D721Med (cell line): Measurements from ENCODE around the gene HNRNPUL1.
"Not testable (repeated sequence)": the region's sequence is repeated elsewhere in the genome, so short reads cannot be mapped to it uniquely, and the experiment has no call there.

ENCODE experiments used
- DNase-seq: peaks from one replicate; pipeline ENCODE4 v3.0.0; 2011; ENCODE audit warnings: low spot score; ENCODE audit not compliant: insufficient read length
- FAIRE-seq: peaks from 2 replicates; lab custom pipeline; 2011; peaks lifted over from hg19 to GRCh38; lab: Jason Lieb, UNC
- TF ChIP-seq, protein P1 (sequence below): IDR thresholded peaks from 2 replicates; pipeline ENCODE4 v1.5.1; 2012; ENCODE audit warnings: mild to moderate bottlenecking, control low read depth; ENCODE audit not compliant: insufficient read depth; ENCODE audit errors: missing control alignments

Gene HNRNPUL1

DNA sequence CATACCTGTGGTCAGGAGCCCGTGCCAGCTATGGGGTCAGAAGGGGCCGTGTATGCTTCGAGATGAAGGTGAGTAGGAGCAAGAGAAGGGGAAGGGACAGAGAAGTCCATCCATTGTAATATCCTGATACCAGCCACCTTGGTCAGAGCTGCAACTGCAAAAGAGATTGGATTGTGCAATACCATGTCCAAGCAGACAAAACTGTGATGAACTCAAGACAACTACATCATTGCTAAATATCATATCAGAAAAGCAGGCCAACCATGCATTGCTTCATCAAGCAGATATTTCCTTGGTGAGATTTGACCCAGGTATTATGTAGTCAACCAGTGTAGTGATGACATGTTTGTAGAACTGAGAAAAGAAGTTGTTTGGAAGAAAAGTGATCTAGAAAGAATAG, 12.1 kb downstream of the HNRNPUL1 start:
- DNase-seq (no peak), FAIRE-seq (no peak)
- TF ChIP-seq, protein P1, sequence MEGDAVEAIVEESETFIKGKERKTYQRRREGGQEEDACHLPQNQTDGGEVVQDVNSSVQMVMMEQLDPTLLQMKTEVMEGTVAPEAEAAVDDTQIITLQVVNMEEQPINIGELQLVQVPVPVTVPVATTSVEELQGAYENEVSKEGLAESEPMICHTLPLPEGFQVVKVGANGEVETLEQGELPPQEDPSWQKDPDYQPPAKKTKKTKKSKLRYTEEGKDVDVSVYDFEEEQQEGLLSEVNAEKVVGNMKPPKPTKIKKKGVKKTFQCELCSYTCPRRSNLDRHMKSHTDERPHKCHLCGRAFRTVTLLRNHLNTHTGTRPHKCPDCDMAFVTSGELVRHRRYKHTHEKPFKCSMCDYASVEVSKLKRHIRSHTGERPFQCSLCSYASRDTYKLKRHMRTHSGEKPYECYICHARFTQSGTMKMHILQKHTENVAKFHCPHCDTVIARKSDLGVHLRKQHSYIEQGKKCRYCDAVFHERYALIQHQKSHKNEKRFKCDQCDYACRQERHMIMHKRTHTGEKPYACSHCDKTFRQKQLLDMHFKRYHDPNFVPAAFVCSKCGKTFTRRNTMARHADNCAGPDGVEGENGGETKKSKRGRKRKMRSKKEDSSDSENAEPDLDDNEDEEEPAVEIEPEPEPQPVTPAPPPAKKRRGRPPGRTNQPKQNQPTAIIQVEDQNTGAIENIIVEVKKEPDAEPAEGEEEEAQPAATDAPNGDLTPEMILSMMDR: no peak

DNA sequence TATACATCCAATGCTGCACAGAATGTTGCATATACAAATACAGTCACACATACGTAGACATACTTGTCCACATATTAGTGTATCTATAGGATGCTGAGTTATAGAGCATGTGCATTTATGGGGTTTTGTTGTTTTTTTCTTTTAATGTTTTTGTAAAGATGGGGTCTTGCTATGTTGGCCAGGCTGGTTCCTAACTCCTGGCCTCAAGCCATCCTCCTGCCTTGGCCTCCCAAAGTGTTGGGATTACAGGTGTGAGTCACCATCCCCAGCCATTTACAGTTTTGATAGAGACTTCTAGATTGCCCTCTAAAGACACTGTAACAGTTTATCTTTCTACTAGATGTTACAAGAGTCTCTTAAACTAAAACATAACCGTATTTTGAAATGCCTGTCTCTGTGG, 14.3 kb downstream of the HNRNPUL1 start:
- TF ChIP-seq, protein P1: no peak
- DNase-seq (no peak), FAIRE-seq (no peak)

DNA sequence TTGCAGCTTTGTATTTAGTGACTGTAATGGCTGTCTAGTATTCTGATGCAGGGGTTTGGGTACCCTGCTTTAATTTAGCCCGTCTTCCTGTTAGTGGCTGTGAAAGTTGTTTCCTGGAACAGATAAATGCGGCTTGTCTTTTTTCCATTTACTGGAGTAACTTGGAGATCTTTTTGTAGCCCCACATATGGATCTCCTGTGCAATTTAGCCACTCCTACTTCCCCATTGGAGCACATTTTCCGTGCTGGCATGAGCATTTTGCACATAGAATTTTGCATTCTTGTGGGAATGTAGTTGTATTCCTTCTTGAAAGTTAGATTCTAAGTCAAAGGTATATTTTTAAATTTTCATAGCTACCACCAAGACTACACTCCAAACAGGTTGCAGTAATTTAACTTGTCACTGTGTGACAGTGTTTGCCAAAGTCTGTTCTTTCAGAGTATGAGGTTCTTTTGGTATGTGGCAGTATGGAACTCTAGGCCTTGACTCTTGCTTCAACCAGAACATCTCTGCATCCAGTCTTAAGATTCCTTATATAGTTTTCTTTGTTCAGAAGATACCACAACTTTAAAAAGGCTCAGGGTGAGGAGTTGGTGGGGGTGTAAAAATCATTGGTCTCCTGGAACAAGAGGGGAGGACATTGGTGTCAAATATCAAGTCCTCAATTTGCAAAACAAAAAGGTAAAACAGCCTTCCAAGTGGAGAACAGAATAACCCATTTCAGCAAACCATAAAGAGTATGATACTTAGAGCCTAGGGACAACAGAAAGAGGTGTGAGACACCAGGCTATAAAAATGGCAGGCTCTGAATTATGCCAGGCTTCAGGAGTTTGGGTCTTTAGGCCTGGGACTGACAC, 24.7 kb downstream of the HNRNPUL1 start:
- FAIRE-seq (no peak), DNase-seq (no peak)
- TF ChIP-seq, protein P1: no peak

DNA sequence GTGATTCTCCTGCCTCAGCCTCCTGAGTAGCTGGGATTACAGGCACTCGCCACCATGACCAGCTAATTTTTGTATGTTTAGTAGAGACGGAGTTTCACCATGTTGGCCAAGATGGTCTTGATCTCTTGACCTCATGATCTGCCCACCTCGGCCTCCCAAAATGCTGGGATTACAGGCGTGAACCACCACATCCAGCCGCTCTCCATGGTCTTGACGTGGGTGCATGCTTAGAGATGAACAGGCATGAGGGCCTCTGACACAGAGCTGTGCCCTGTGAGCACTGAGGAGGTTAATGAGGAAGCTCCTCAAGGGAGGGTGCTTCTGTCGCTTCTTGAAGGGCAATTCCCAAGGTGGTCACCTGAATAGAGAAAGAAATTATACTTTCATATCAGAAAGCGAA, 25.6 kb downstream of the HNRNPUL1 start:
- DNase-seq, FAIRE-seq: not testable (repeated sequence)

DNA sequence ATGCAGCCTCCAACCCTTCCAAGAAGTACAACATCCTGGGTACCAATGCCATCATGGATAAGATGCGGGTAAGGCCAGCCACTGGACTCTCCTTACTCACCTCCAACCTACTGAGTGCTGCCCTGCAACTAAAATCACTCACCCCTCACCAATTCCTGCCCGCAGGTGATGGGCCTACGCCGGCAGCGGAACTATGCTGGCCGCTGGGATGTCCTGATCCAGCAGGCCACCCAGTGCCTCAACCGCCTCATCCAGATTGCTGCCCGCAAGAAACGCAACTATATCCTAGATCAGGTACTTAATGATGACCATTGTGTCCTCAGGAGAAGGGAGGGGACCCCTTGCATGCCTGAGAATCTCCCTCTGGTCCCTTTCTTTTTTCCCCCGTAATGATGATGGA, 30.2 kb downstream of the HNRNPUL1 start:
- TF ChIP-seq, protein P1: no peak
- no peak for DNase-seq
- no peak for FAIRE-seq

DNA sequence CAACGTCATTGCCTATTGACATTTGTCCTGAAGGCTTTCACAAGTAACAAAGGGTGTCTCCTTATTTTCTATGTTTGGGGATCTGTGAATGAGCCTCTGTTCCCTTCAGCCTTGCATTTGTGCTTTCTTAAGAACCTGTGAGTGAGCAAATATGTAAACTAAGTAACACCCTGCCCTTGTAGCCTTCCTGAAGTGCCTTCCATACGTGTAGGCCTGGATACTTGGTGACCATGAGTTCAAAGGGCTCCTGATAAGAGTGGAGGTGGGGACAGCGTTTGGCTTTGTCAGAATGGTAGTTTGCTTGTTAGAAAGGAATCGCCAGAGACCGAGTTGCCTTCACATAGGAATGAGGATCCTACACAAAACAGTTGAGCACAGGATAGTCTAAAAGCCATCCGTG, 31.3 kb downstream of the HNRNPUL1 start:
- DNase-seq: no peak

DNA sequence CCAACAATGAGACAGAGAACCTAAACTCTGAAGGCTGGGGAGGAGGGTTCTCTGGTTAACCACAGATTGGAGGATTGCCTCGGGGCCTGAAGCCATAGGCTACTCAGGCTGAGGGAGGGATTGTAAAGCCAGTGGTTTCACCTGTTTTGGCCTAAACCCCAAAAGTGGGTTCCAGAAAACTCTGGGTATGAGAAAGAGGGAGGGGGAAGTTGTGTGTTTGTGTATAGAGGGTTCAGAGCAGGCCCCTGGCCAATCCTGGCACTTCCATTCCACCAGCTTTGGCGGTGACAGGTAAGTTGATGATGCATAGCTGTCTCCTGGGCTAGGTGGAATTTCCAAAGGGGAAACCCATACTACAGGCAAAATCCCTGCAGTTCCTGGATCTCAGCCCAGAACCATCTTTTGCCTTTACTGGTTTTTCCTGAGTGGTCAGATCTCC, 32.3 kb downstream of the HNRNPUL1 start:
- FAIRE-seq: no peak
- DNase-seq: no peak

More for the DNA sequence above, 31.3 kb downstream of the HNRNPUL1 start:
- TF ChIP-seq, protein P1: no peak
- no peak for FAIRE-seq

More for the DNA sequence above, 32.3 kb downstream of the HNRNPUL1 start:
- TF ChIP-seq, protein P1: no peak
